ENCODE measurements around the gene CFAP251. TPM values are rescaled to one million over a fixed set of nuclear protein-coding genes. Genes with fewer than 3 reads are reported as not detected.
"Not testable (repeated sequence)": the region's sequence is repeated elsewhere in the genome, so short reads cannot be mapped to it uniquely, and the experiment has no call there.

CFAP251 gene
- polyA plus RNA-seq, 2 of the 4 experiments (the other 2 are of a cell fraction), result 0.94 to 1.4 TPM

GRCh38 chr12:121875582-121875981, 42.8 kb upstream of the CFAP251 start (continued):
- no peak for TF ChIP-seq CBX2 (IDR thresholded peaks at IDR 0.05; ENCODE audit: borderline replicate concordance, low read depth)
- TF ChIP-seq KDM1A (IDR thresholded peaks at IDR 0.05; ENCODE audit: low read depth), result no peak
- TF ChIP-seq HOXA7 (CRISPR knock-in tag; IDR thresholded peaks at IDR 0.05), result no peak
- TF ChIP-seq POLR2AphosphoS2 (conservative IDR thresholded peaks at IDR 0.05; ENCODE audit: low read length), result no peak
- no peak for TF ChIP-seq ELK1 (IDR thresholded peaks at IDR 0.05; ENCODE audit: low read depth, low read length)

DNA sequence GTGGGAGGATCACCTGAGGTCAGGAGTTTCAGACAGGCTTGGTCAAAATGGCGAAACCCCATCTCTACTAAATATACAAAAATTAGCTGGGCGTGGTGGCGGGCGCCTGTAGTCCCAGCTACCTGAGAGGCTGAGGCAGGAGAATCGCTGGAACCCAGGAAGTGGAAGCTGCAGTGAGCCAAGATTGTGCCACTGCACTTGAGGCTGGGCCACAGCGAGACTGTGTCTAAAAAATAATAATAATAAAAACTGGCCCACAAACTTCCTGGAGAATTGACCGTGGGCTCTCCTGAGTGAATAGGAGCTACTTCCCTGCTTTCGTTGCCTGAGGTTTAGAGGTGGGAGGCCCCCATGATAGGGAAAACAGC, 42.3 kb upstream of the CFAP251 start:
- FAIRE-seq; DNase-seq (ENCODE audit: low read depth in 1 of 2, low spot score in 1 of 2); H3K9me3 ChIP-seq; H3K27ac ChIP-seq; ATAC-seq; POLR2A ChIA-PET; H3K4me2 ChIP-seq; H3K4me1 ChIP-seq; H3K4me3 ChIP-seq: not testable (repeated sequence)
- CTCF ChIA-PET, result interaction anchor here (0.7 to 2.1 kb wide), 5 partner anchors 12 to 82 kb away, joined by 3 to 7 read pairs (median 4); partner anchors contain the start of gene RHOF
- 91% methylated on average over 8 of the region's 8 CpGs for WGBS (ENCODE audit: missing lambda C conversion rate)

GRCh38 chr12:121883315-121883660, 35.1 kb upstream of the CFAP251 start:
- no peak overlapping the region for H3K27ac ChIP-seq
- no peak overlapping the region for H3K4me3 ChIP-seq
- H3K9me3 ChIP-seq, result no peaks in the 10 kb centered on the region
- H3K4me2 ChIP-seq, result no peak overlapping the region
- FAIRE-seq (no peak), DNase-seq (ENCODE audit: low read depth in 1 of 2, low spot score in 1 of 2) (no peak), ATAC-seq (peak; percentile 28 to 61; a peak in 3 of 6 replicates)
- TF ChIP-seq ATOH8 (CRISPR knock-in tag; IDR thresholded peaks at IDR 0.05; ENCODE audit: low read depth) (no peak), NPAS2 (CRISPR knock-in tag; IDR thresholded peaks at IDR 0.05; ENCODE audit: borderline replicate concordance) (no peak), PHF8 (IDR thresholded peaks at IDR 0.05; ENCODE audit: borderline replicate concordance, low read depth) (no peak), HDAC2 (IDR thresholded peaks at IDR 0.05) (no peak), EHF (CRISPR knock-in tag; IDR thresholded peaks at IDR 0.05) (no peak), CEBPB (IDR thresholded peaks at IDR 0.05) (no peak), HOXB5 (CRISPR knock-in tag; IDR thresholded peaks at IDR 0.05) (no peak), HMGXB4 (CRISPR knock-in tag; IDR thresholded peaks at IDR 0.05; ENCODE audit: borderline replicate concordance) (no peak), FOSB (CRISPR knock-in tag; IDR thresholded peaks at IDR 0.05) (no peak), RFX5 (IDR thresholded peaks at IDR 0.05) (no peak), SREBF2 (IDR thresholded peaks at IDR 0.05) (no peak), CBX8 (IDR thresholded peaks at IDR 0.05) (no peak), BHLHE40 (IDR thresholded peaks at IDR 0.05; ENCODE audit: low read depth, low read length) (no peak), PBX3 (IDR thresholded peaks at IDR 0.05) (no peak), MAFK (IDR thresholded peaks at IDR 0.05; ENCODE audit: partially characterized antibody) (no peak), HOXA7 (CRISPR knock-in tag; IDR thresholded peaks at IDR 0.05) (no peak), CBX2 (IDR thresholded peaks at IDR 0.05; ENCODE audit: borderline replicate concordance, low read depth) (no peak), JUNB (IDR thresholded peaks at IDR 0.05) (no peak)
- TF ChIP-seq, protein P1, sequence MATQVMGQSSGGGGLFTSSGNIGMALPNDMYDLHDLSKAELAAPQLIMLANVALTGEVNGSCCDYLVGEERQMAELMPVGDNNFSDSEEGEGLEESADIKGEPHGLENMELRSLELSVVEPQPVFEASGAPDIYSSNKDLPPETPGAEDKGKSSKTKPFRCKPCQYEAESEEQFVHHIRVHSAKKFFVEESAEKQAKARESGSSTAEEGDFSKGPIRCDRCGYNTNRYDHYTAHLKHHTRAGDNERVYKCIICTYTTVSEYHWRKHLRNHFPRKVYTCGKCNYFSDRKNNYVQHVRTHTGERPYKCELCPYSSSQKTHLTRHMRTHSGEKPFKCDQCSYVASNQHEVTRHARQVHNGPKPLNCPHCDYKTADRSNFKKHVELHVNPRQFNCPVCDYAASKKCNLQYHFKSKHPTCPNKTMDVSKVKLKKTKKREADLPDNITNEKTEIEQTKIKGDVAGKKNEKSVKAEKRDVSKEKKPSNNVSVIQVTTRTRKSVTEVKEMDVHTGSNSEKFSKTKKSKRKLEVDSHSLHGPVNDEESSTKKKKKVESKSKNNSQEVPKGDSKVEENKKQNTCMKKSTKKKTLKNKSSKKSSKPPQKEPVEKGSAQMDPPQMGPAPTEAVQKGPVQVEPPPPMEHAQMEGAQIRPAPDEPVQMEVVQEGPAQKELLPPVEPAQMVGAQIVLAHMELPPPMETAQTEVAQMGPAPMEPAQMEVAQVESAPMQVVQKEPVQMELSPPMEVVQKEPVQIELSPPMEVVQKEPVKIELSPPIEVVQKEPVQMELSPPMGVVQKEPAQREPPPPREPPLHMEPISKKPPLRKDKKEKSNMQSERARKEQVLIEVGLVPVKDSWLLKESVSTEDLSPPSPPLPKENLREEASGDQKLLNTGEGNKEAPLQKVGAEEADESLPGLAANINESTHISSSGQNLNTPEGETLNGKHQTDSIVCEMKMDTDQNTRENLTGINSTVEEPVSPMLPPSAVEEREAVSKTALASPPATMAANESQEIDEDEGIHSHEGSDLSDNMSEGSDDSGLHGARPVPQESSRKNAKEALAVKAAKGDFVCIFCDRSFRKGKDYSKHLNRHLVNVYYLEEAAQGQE (IDR thresholded peaks at IDR 0.05), result no peak
- TF ChIP-seq, protein P2, sequence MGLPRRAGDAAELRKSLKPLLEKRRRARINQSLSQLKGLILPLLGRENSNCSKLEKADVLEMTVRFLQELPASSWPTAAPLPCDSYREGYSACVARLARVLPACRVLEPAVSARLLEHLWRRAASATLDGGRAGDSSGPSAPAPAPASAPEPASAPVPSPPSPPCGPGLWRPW (IDR thresholded peaks at IDR 0.05), result no peak
- 85% methylated on average over 4 of the region's 4 CpGs for WGBS (ENCODE audit: missing lambda C conversion rate)
- 0 out of 3 replicates have a peak, but pooled peaks cover 3% of the 10 kb centered on the region for H3K4me1 ChIP-seq
- ChIA-PET CTCF (interaction anchor here (1.2 to 3.2 kb wide), 3 partner anchors 10 to 89 kb away, joined by 3 to 26 read pairs (median 4); partner anchors contain the start of gene RHOF), POLR2A (no interaction called here)

Data from A549 (cell line).